Activated T-cell treated with anti-CD3 and anti-CD28 coated beads, Interleukin-2, amount 50 U/mL, for 48 hours (primary cell): ENCODE measurements around the gene OR4E2.
"Not testable (repeated sequence)": the region's sequence is repeated elsewhere in the genome, so short reads cannot be mapped to it uniquely, and the experiment has no call there.

ENCODE experiments used
- DNase-seq, 2 experiments: peaks; one replicate each; pipeline ENCODE4 v3.0.0-alpha.2; 2020

Gene OR4E2

DNA sequence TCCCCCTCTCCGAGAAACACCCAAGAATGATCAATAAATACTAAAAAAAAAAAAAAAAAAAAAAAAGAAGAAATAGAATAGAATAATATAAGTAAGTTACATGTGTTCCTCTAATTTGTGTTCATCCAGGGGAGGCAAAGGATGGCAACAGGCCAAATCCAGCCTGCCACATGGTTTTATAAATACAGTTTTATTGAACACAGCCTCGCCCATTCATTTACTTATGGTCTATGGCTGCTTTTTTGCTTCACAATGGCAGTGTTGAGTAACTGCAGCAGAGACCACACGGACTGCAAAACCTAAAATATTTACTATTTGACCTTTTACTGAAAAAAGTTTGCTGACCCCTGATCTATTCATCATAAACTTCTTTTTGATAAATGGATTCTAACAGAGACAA is 44.9 kb downstream of the OR4E2 start:
- not testable (repeated sequence) for DNase-seq

DNA sequence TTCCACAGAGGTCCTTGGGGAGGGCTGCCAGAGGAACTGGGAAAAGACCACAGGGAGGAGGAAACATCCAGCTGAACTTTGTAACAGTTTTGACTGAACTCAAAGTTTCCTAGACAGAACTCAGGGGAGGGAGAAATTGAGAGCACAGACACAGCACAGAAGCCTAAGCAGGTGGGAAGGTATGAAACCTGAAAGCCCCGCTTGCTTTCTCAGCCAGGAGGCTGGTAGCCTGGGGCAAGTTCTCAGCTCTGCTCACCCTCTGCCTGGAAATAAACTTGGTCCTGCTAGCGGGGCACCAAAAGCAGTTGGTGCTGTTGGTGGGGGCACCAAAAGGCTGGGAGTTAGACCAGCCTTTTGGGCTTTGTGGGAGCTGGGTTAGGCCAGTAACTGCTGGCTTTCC is 45.9 kb downstream of the OR4E2 start:
- DNase-seq: no peak

DNA sequence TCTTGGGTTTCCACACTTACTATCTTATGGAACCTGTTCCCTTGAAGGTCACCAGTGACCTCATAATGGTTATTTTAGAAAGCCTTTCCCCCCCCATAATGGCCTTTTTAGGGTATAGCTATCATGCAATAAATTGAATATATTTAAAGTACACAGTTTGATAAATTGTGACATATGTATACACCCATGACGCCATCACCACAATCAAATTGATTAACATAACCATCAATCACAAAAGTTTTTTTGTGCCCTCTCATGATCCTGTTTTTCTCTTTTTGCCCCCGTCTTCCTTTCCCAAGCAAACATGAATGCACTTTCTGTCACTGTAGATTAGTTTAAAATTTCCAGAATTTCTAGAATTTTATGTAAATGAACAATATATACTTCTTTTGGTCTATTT is 48.7 kb downstream of the OR4E2 start:
- DNase-seq: no peak

DNA sequence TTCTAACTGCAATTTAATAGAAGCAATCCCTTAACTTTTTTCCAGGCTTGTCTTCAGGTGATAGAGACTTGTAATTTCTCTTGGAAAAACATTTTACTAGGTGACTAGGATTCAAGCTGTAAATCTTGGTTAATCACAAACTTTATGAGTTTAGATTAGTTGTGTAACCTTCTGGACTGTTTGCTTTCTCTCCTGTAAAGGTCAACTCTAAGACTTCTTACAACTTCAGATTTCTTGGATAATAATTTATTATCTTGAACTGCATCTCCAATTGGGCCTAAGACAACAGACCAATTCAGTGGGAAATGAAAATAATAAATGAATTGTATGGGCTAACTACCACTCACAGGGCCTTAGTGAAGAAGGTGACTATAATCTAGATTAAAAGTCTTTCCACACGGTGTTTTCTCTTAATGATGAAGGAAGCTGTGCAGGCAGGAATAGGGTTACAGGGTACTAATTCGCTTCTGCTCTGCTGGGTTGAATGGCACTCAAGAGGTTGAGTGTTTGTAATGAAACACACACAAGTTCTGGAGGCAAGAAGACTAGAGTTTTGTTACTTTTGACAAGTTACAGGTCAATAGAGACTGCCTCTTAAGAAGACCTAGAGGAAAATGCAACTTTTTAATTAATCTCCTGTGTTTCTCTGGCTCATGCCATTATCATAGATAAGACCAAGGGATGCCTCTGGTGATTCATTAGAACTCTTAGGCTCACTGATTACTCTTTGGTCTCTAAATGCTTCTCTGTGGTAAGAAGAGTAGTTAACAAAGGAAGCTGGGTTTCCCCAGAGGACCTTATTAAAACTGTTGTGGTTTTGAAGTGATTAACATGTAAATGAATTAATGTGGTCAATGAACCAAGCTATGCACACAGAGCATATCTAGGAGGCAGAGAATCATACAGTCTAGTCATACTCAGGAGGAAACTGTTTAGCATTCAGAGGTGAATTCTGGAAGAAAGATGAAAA is 50.0 kb downstream of the OR4E2 start:
- DNase-seq: no peak

DNA sequence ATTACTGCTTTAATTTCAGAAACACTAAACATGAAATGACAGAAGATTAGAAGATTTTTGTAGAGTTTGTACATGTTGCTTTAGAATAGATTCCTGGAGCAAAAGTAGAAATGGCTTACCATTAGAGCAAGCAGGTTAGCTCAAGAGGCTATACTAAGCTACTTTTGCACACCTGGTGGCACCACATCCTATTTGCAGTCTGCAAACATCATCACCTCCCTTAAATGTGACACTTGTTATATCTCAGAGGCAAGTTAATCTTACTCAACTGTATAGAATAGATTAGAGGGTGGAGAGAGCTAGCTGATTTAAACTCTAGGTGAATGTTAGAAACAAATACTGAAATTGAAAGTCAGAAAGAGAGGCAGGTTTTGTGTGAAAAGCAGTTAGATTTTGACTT is 50.7 kb downstream of the OR4E2 start:
- DNase-seq: no peak

DNA sequence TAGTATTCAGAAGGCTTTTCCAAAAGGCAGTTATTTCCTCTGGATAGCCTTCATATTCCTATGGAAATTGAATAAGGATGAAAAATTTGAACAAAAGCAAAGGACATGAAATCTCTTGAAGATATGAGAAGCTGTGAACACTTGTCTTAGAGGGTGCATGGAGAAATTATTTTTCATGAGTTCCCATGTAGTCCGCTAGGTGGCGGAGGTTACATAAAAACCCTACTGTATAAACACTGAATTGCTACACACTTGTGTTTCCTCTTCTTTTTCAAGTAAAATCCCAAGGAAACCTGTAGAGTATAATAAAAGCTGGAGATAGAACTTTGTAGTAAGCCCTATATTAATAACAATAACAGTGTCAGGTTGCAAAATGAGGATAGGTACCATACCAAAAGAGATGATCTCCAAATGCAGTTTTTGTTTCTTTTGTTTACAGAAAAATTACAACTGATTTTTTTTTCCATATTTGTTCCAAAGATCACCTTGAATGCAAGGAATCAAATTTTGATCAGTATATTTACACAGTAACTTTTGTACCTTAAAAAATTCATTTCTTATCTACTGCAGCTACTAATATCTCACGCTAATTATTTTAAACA is 57.8 kb downstream of the OR4E2 start:
- no peak for DNase-seq

DNA sequence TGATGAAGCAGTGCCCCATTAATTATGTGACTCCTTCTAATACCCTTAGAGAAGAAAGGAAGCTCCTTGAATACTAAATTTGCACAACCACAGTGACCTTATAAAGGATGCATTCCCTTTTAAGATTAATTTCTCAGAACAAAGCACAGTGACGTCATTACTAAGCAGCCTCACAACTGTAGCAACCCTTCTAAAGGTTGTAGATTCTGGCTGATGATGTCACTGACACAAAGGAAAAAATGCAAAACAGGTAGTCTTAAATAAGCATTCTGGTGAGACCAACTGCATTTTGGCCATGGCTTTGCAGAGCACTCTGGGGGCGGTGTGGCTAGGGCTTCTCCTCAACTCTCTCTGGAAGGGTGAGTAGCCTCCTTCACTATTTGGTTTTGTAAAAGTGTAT is 58.4 kb downstream of the OR4E2 start:
- no peak for DNase-seq

DNA sequence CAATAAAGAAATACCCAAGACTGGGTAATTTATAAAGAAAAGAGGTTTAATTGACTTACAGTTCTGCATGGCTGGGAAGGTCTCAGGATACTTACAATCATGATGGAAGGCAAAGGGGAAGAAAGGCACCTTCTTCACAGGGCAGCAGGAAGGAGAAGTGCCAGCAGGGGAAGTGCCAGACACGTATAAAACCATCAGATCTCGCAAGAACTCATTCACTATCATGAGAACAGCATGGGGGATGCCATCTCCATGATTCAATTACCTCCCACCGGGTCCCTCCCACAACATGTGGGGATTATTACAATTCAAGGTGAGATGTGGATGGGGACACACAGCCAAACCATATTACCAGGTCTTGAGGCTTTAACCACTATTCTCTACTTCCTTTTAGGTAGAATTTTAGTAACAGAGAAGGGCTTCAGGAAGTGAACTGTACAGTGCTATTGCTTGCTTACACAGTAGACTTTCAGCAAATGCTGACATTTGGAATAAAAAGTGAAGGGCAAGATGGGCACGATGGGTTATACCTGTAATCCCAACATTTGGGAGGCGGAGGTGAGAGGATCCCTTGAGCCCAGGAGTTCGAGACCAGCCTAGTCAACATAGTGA is 60.8 kb downstream of the OR4E2 start:
- no peak for DNase-seq
